GM06990 (cell line): ENCODE data around the gene TNPO3.
"Not testable (repeated sequence)": the region's sequence is repeated elsewhere in the genome, so short reads cannot be mapped to it uniquely, and the experiment has no call there.

Source experiments
- DNase-seq: peaks from one replicate; pipeline ENCODE4 v3.0.0-alpha.2; 2011; ENCODE audit not compliant: insufficient read length; ENCODE audit errors: extremely low read depth
- H3K27me3 ChIP-seq: replicated peaks from 2 replicates; pipeline ENCODE4 v1.6.0; 2011; ENCODE audit warnings: low read length; ENCODE audit not compliant: control insufficient read depth, insufficient read depth
- H3K36me3 ChIP-seq: 2 replicates; pipeline ENCODE4 v1.5.1; 2011; ENCODE audit warnings: low read length; ENCODE audit not compliant: control insufficient read depth, insufficient read depth
- H3K4me3 ChIP-seq: replicated peaks from 2 replicates; pipeline ENCODE4 v1.5.1; 2011; ENCODE audit warnings: low read depth, mild to moderate bottlenecking, control low read depth, low read length
- TF ChIP-seq, protein P1 (sequence below): IDR thresholded peaks from 2 replicates; pipeline ENCODE4 v1.5.1; 2011; ENCODE audit warnings: low read length, control low read depth, mild to moderate bottlenecking, inconsistent platforms; ENCODE audit not compliant: insufficient read depth, poor library complexity, severe bottlenecking

Gene TNPO3

GRCh38 chr7:129052441-129052840, 2.5 kb downstream of the TNPO3 start:
- H3K36me3 ChIP-seq, result peaks cover 7% of the 10 kb centered on the region
- TF ChIP-seq, protein P1, sequence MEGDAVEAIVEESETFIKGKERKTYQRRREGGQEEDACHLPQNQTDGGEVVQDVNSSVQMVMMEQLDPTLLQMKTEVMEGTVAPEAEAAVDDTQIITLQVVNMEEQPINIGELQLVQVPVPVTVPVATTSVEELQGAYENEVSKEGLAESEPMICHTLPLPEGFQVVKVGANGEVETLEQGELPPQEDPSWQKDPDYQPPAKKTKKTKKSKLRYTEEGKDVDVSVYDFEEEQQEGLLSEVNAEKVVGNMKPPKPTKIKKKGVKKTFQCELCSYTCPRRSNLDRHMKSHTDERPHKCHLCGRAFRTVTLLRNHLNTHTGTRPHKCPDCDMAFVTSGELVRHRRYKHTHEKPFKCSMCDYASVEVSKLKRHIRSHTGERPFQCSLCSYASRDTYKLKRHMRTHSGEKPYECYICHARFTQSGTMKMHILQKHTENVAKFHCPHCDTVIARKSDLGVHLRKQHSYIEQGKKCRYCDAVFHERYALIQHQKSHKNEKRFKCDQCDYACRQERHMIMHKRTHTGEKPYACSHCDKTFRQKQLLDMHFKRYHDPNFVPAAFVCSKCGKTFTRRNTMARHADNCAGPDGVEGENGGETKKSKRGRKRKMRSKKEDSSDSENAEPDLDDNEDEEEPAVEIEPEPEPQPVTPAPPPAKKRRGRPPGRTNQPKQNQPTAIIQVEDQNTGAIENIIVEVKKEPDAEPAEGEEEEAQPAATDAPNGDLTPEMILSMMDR, result no peak
- no peak for DNase-seq
- H3K27me3 ChIP-seq, result no peaks in the 10 kb centered on the region
- H3K4me3 ChIP-seq, result peak overlapping the region; percentile 99

GRCh38 chr7:129051459-129051858, 3.5 kb downstream of the TNPO3 start:
- H3K36me3 ChIP-seq, result not testable (repeated sequence)

DNA sequence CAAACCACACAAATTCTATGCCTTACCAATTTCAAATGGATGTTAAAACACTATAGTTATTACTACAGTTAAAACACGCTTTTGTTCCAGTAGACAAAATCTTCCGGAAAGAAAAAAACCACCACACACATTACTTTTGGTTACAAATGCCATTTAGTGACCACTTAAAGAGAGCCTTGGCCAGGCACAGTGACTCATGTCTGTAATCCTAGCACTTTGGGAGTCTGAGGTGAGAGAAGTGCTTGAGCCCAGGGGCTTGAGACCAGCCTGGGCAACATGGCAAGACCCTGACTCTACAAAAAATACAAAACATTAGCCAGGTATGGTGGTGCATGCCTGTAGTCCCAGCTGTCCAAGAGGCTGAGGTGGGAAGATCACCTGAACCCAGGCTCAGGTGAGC, 7.2 kb downstream of the TNPO3 start:
- DNase-seq, result no peak
- H3K36me3 ChIP-seq, result peaks cover 8% of the 10 kb centered on the region
- TF ChIP-seq, protein P1, result no peak
- no peak overlapping the region for H3K4me3 ChIP-seq
- no peaks in the 10 kb centered on the region for H3K27me3 ChIP-seq

More at GRCh38 chr7:129051459-129051858, 3.5 kb downstream of the TNPO3 start:
- H3K27me3 ChIP-seq, DNase-seq, H3K4me3 ChIP-seq: not testable (repeated sequence)

DNA sequence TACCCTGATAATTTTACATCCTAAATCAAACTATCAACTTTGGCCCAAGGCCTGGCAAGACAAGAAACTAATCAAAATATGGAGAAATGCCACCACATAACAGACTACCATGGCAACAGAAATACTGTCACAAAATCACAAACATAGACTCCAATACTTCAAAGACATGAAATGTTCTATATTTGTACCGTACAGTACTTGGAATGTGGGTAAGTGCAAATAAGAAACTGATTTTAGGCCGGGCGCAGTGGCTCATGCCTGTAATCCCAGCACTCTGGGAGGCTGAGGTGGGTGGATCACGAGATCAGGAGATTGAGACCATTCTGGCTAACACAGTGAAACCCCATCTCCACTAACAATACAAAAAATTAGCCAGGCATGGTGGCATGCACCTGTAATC, 9.2 kb downstream of the TNPO3 start:
- Histone ChIP-seq H3K4me3 (no peak overlapping the region), H3K36me3 (peaks cover 4% of the 10 kb centered on the region), H3K27me3 (no peaks in the 10 kb centered on the region)
- TF ChIP-seq, protein P1, result no peak
- DNase-seq, result no peak

DNA sequence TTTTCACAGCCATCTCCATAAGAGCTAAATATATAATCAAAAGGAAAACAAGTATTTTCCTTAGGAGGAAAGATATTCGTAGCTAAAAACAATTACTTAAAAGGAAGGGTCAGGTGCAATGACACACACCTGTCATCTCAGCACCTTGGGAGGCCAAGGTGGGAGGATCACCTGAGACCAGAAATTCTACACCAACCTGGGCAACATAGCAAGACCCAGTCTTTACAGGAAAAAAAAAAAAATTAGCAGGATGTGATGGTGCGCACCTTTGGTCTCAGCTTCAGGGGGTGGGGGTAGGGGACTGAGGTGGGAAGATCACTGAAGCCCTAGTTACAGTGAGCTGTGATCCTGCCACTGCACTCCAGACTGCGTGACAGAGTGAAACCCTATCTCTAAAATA, 11.9 kb downstream of the TNPO3 start:
- peaks cover 4% of the 10 kb centered on the region for H3K36me3 ChIP-seq
- H3K27me3 ChIP-seq, result no peaks in the 10 kb centered on the region
- DNase-seq, result no peak
- TF ChIP-seq, protein P1, result no peak
- H3K4me3 ChIP-seq, result no peak overlapping the region

DNA sequence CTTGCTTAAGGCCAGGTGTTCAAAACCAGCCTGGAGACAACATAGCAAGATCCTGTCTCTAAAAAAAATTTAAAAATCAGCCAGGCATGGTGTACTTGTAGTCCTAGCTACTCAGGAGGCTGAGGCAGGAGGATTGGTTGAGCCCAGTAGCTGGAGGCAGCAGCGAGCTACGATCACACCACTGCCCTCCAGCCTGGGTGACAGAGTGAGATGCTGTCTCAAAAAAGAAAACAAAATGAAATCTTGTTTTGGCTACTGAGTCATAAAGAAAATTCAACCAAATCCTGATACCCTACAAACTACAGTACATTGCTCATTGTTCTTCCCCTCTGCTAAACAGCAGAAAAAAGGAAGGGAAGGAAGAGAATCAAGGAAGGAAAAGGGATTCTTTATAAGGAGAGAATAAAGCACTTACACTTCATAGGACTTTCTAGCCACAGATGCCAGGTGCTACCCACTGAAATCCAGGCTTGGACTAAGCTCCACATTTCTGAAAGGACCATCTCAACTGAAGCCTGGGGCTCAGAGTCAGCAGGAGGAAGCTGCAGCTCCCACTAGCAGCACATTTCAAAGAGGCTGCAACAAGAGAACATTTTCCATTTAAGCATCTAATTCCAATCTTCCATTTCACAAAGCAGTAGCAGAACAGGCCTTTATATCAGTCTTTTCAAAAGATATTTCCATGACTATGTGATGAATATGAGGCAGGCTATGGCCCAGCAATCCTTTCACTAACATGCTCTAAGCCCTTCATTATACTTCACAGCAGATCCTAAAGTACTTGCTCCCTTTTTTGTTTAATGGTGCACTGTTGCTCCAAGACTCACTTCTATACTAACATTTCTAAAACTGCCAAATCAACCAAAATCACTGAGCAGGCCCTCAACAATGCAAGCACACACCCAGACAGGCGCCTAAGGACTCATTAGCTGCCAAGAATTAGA, 13.5 kb downstream of the TNPO3 start:
- DNase-seq, result no peak
- H3K27me3 ChIP-seq, result no peaks in the 10 kb centered on the region
- TF ChIP-seq, protein P1, result peak; percentile 3
- H3K36me3 ChIP-seq, result peaks cover 4% of the 10 kb centered on the region
- no peak overlapping the region for H3K4me3 ChIP-seq

GRCh38 chr7:129038468-129038867, 16.4 kb downstream of the TNPO3 start:
- H3K4me3 ChIP-seq, H3K36me3 ChIP-seq, DNase-seq, H3K27me3 ChIP-seq: not testable (repeated sequence)
